ENCODE data around the gene LPCAT3. TPM values are rescaled to one million over a fixed set of nuclear protein-coding genes. Genes with fewer than 3 reads are reported as not detected.
A peak's percentile ranks its signal among the peaks of the same experiment; 100 is the strongest.
"Not testable (repeated sequence)": the region's sequence is repeated elsewhere in the genome, so short reads cannot be mapped to it uniquely, and the experiment has no call there.

The LPCAT3 gene
- total and polyA plus RNA-seq, 8 donors = 15.0 to 116 (median 48.2) TPM

DNA sequence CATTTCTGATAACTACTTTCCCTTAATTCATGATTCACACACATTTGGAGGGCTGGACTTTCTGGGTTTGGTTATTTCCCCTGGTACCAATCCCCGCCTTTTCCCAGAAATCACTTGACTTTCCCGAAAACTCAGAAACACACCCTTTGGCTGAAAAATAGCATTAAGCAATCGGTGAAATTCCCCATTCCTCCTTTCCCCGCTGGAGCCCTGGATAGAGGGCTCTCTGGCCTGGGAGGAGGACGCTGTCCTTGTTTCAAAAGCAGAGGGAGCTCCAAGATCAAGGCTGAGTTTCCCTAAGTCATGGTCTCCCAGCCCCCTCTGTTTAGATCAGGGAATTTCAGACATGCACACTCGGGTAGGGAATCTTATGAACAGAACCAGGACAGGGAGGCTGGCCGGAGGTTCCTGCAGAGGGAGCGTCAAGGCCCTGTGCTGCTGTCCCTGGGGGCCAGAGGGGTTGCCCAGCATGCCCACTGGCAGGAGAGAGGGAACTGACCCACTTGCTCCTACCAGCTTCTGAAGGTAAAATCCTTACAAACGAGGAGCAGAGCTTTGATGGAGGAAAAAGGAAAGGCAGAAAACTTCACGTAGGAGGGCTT, 42.2 kb upstream of the LPCAT3 start, which contains the start of gene C1S:
TSS of gene C1S (plus strand) at position 366 of the 602 bp plus-strand sequence. CDS start 1,195 bp downstream, outside the sequence.
- Histone ChIP-seq H3K4me1 (peaks cover 0 to 64% (median 15%) of the 10 kb centered on the region in 4 donors), H3K27ac (peak within 1 kb of the TSS; percentile 74 to 84 (median 82)), H3K27me3 (no peaks in the 10 kb centered on the region), H3K4me3 (peak within 1 kb of the TSS; percentile 40 to 46 (median 44)), H3K9me3 (no peaks in the 10 kb centered on the region), H3K36me3 (peaks cover 0 to 22% (median 8%) of the 10 kb centered on the region in 4 donors)
- peak; percentile 39 to 94 for DNase-seq
- WGBS, 5 donors = 37 to 46% (median 40%) methylated on average over 10 of the region's 10 CpGs
- intact Hi-C loops (cut with DNase I; ENCODE audit: low total_unique reads) = no loop called here
- TF ChIP-seq EP300 (IDR thresholded peaks at IDR 0.05) = peak; percentile 87
- peak; percentile 63 to 91 (median 84) for TF ChIP-seq POLR2AphosphoS5 (IDR thresholded peaks at IDR 0.05)
- TF ChIP-seq CTCF (IDR thresholded peaks at IDR 0.05) = peak in 5 of 7 experiments; percentile 55 to 81 (median 71)
- peak in 1 of 4 donors; percentile 11 for TF ChIP-seq POLR2A (IDR thresholded peaks at IDR 0.05)

GRCh38 chr12:7059780-7060179, 41.5 kb upstream of the LPCAT3 start:
- peak overlapping the region in 4 of 5 donors; percentile 66 to 84 (median 74) for H3K27ac ChIP-seq
- intact Hi-C loops (cut with DNase I; ENCODE audit: low total_unique reads) = no loop called here
- TF ChIP-seq EP300 (IDR thresholded peaks at IDR 0.05) (no peak), POLR2AphosphoS5 (IDR thresholded peaks at IDR 0.05) (no peak), CTCF (IDR thresholded peaks at IDR 0.05) (no peak), POLR2A (IDR thresholded peaks at IDR 0.05) (no peak)
- H3K4me1 ChIP-seq = peaks cover 0 to 61% (median 15%) of the 10 kb centered on the region in 4 donors
- 75 to 89% (median 82%) methylated on average over 4 of the region's 4 CpGs for WGBS, 5 donors
- H3K36me3 ChIP-seq = peaks cover 0 to 15% (median 5%) of the 10 kb centered on the region in 4 donors
- H3K9me3 ChIP-seq = no peaks in the 10 kb centered on the region
- H3K4me3 ChIP-seq = no peak overlapping the region
- no peak for DNase-seq
- H3K27me3 ChIP-seq = no peaks in the 10 kb centered on the region

- TF ChIP-seq CTCF (IDR thresholded peaks at IDR 0.05) = no peak
- TF ChIP-seq POLR2AphosphoS5 (IDR thresholded peaks at IDR 0.05) = no peak
- TF ChIP-seq EP300 (IDR thresholded peaks at IDR 0.05) = no peak
- no peak for TF ChIP-seq POLR2A (IDR thresholded peaks at IDR 0.05)
- Histone ChIP-seq H3K4me1 (peaks cover 0 to 53% (median 15%) of the 10 kb centered on the region in 4 donors), H3K36me3 (peaks cover 0 to 10% (median 4%) of the 10 kb centered on the region in 4 donors), H3K27ac (peak overlapping the region in 1 of 5 donors; percentile 16), H3K4me3 (no peak overlapping the region), H3K27me3 (no peaks in the 10 kb centered on the region), H3K9me3 (no peaks in the 10 kb centered on the region)
- intact Hi-C loops (cut with DNase I; ENCODE audit: low total_unique reads) = no loop called here
- no peak for DNase-seq
- 89 to 93% (median 93%) methylated on average over 9 of the region's 9 CpGs for WGBS, 5 donors
These were observed 40.6 kb upstream of the LPCAT3 start for GRCh38 chr12:7058850-7059395.

DNA sequence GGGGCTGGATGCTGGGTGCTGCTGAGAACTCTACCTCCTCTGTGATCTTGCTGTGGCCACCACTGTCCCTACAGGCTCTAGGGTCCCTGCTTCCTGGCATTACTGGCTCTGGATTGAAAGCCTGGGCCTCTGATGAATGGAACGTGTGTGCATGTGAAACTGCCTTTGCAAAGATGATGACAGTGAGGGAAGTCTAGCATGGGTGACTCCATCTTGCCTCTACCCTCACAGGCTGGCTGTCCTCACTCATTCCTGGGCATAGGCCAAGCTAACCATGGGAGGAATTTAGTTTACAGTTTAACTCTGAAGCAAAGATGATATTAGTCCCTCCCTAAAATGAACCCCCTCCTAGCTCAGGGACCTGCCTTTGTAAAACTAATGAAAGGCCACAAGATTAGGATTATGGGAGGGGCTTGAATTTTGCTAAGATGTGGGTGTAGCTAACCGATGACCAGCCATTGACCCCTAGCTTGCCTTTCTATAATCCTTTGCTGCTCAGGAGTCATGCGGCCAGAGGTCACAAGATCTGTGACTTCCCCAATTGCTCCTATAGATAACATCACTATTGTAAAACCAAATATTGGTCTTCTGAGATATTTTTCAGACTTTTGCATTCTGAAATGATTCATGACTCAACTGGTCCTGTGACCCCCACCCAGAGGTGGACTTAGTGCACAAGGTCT, 40.0 kb upstream of the LPCAT3 start:
- Histone ChIP-seq H3K36me3 (peaks cover 0 to 7% (median 1%) of the 10 kb centered on the region in 4 donors), H3K27me3 (no peaks in the 10 kb centered on the region), H3K4me3 (no peak overlapping the region), H3K4me1 (peaks cover 0 to 47% (median 15%) of the 10 kb centered on the region in 4 donors), H3K27ac (no peak overlapping the region), H3K9me3 (no peaks in the 10 kb centered on the region)
- 61 to 78% (median 66%) methylated on average over 3 of the region's 3 CpGs for WGBS, 5 donors
- intact Hi-C loops (cut with DNase I; ENCODE audit: low total_unique reads) = no loop called here
- no peak for DNase-seq
- TF ChIP-seq POLR2A (IDR thresholded peaks at IDR 0.05) (no peak), POLR2AphosphoS5 (IDR thresholded peaks at IDR 0.05) (no peak), EP300 (IDR thresholded peaks at IDR 0.05) (no peak), CTCF (IDR thresholded peaks at IDR 0.05) (no peak)

GRCh38 chr12:7055736-7056135, 37.5 kb upstream of the LPCAT3 start:
- DNase-seq; intact Hi-C loops (cut with DNase I; ENCODE audit: low total_unique reads); H3K36me3 ChIP-seq; H3K27me3 ChIP-seq; H3K4me3 ChIP-seq; H3K27ac ChIP-seq; H3K9me3 ChIP-seq: not testable (repeated sequence)
- 93 to 100% (median 96%) methylated on average over 2 of the region's 2 CpGs for whole genome bisulfite sequencing, 5 donors
- H3K4me1 ChIP-seq = peaks cover 0 to 24% (median 6%) of the 10 kb centered on the region in 4 donors

Data from stomach (tissue), 9 donors.